Adrenal gland (tissue), 5 donors: Measurements from ENCODE around the gene ARFGAP3.

Experiments
- POLR2A ChIP-seq, 2 donors: fragments of 450-650 bp; IDR thresholded peaks; one replicate each; pipeline ENCODE4 v1.6.1; 2017; ENCODE audit warnings: antibody characterized with exemption in 2 of 2, mild to moderate bottlenecking in 2 of 2, moderate library complexity in 1 of 2
- TF ChIP-seq, protein P1 (sequence below), 6 experiments: fragments of 450-650 bp in 4 of 6; fragments of 200-600 bp in 2 of 6; sonication (generic) in 1 of 6; IDR thresholded peaks; 1 replicate in 5 of 6; 2 replicates in 1 of 6; pipeline versions ENCODE4 v1.5.1 to v1.8.0; 2016 to 2021; ENCODE audit warnings: antibody characterized with exemption in 6 of 6, mild to moderate bottlenecking in 2 of 6, moderate library complexity in 1 of 6
- donor health status: DM: no; HTN: no; CAD: no.

DNA sequence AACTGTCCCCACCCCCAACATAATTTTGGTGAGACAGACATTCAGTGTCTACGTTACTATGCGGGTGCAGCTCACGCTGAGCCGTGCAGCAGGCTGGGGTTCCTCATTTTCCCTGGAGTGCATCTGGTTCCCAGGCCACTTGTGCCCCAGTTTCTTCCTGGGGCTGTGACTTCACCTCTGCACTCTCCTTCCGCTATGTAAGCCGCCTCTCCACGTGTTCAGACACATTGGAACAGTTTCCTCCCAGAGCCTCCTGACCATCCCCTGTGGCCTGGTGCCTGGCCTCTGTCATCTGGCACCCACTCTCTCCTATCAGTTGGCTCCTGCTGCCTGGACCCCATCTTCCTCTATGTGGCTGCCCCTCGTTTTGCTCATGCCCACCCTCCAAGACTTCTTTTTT is 90.2 kb downstream of the ARFGAP3 start:
- TF ChIP-seq, protein P1, sequence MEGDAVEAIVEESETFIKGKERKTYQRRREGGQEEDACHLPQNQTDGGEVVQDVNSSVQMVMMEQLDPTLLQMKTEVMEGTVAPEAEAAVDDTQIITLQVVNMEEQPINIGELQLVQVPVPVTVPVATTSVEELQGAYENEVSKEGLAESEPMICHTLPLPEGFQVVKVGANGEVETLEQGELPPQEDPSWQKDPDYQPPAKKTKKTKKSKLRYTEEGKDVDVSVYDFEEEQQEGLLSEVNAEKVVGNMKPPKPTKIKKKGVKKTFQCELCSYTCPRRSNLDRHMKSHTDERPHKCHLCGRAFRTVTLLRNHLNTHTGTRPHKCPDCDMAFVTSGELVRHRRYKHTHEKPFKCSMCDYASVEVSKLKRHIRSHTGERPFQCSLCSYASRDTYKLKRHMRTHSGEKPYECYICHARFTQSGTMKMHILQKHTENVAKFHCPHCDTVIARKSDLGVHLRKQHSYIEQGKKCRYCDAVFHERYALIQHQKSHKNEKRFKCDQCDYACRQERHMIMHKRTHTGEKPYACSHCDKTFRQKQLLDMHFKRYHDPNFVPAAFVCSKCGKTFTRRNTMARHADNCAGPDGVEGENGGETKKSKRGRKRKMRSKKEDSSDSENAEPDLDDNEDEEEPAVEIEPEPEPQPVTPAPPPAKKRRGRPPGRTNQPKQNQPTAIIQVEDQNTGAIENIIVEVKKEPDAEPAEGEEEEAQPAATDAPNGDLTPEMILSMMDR (IDR thresholded peaks at IDR 0.05), result no peak
- no peak for TF ChIP-seq POLR2A (IDR thresholded peaks at IDR 0.05)
